Natural killer cell (primary cell): ENCODE data around the gene PLLP. TPM values are rescaled to one million over a fixed set of nuclear protein-coding genes. Genes with fewer than 3 reads are reported as not detected.

Experiments used
- ATAC-seq, 3 donors: fragments of 150-1000 bp in 2 of 3; fragments of 200-7000 bp in 1 of 3; cut with Tn5 transposase; 1 replicate in 1 of 3; 2 replicates in 2 of 3; pipeline ENCODE4 v1.10.0; 2021; ENCODE audit warnings: mild to moderate bottlenecking in 2 of 3, moderate library complexity in 2 of 3
- DNase-seq, 2 donors: peaks; one replicate each; pipeline versions ENCODE4 v3.0.0 to v3.0.0-alpha.2; 2013 to 2021; ENCODE audit warnings: mixed read lengths in 1 of 2
- H3K27ac ChIP-seq: one replicate; pipeline ENCODE4 v1.5.1; 2013; ENCODE audit warnings: mild to moderate bottlenecking, low read length
- H3K27me3 ChIP-seq: one replicate; pipeline ENCODE4 v1.6.1; 2013; ENCODE audit warnings: low read length; ENCODE audit not compliant: control insufficient read depth, insufficient read depth
- H3K36me3 ChIP-seq: one replicate; pipeline ENCODE4 v1.6.1; 2013; ENCODE audit warnings: low read length; ENCODE audit not compliant: control insufficient read depth, insufficient read depth
- H3K4me1 ChIP-seq: one replicate; pipeline ENCODE4 v1.6.1; 2013; ENCODE audit warnings: low read length; ENCODE audit not compliant: control insufficient read depth, insufficient read depth
- H3K4me3 ChIP-seq: one replicate; pipeline ENCODE4 v1.5.1; 2013; ENCODE audit warnings: low read length
- H3K9me3 ChIP-seq: one replicate; pipeline ENCODE4 v1.6.1; 2013; ENCODE audit warnings: low read length; ENCODE audit not compliant: control insufficient read depth, insufficient read depth
- H3K27ac Mint-ChIP-seq, 2 donors: one replicate each; pipeline ENCODE4 v1.8.0; 2022; ENCODE audit warnings: mild to moderate bottlenecking in 2 of 2, mixed read lengths in 2 of 2, moderate library complexity in 1 of 2
- H3K27me3 Mint-ChIP-seq, 2 donors: one replicate each; pipeline ENCODE4 v1.8.0; 2022; ENCODE audit warnings: low read depth in 2 of 2, mixed read lengths in 2 of 2
- H3K36me3 Mint-ChIP-seq: one replicate; pipeline ENCODE4 v1.8.0; 2022; ENCODE audit warnings: mixed read lengths
- H3K4me1 Mint-ChIP-seq, 2 donors: one replicate each; pipeline ENCODE4 v1.8.0; 2022; ENCODE audit warnings: mixed read lengths in 2 of 2
- H3K4me3 Mint-ChIP-seq: one replicate; pipeline ENCODE4 v1.8.0; 2022; ENCODE audit warnings: mild to moderate bottlenecking, moderate library complexity, mixed read lengths
- H3K9me3 Mint-ChIP-seq, 2 donors: one replicate each; pipeline ENCODE4 v1.8.0; 2022; ENCODE audit warnings: mixed read lengths in 2 of 2
- CTCF ChIP-seq: fragments of 200-600 bp; IDR thresholded peaks from one replicate; pipeline ENCODE4 v1.8.0; 2022; ENCODE audit warnings: antibody characterized with exemption
- WGBS: methylation state at CpG from one replicate; pipeline ENCODE4 v1.1.7; 2013; ENCODE audit warnings: missing lambda C conversion rate; ENCODE audit not compliant: insufficient coverage; 5-methylcytosine and 5-hydroxymethylcytosine counted together
- intact Hi-C: fragments of 100-400 bp; cut with micrococcal nuclease; formaldehyde crosslinking; loops from one replicate; pipeline ENCODE4 v1.14.2; 2022
- total RNA-seq, 4 donors: library from RNA; stranded (reverse); fragments of 120-200 nt in 1 of 4; gene quantifications; one replicate each; pipeline versions ENCODE4 v1.2.3 to v1.2.4, GENCODE V29; 2013 to 2022

Gene PLLP
- total RNA-seq, 3 donors from 2014 or later (not counting 1 experiment from before 2014, with no cell fraction given), result not detected

GRCh38 chr16:57301126-57301817 is 16.8 kb upstream of the PLLP start:
- no peak for TF ChIP-seq CTCF
- Histone ChIP-seq H3K4me3 (no peak overlapping the region), H3K27ac (no peak overlapping the region), H3K4me1 (peaks cover 37% of the 10 kb centered on the region), H3K27me3 (no peaks in the 10 kb centered on the region), H3K9me3 (no peaks in the 10 kb centered on the region), H3K36me3 (no peaks in the 10 kb centered on the region)
- Mint-ChIP-seq H3K4me3 (peak overlapping the region; percentile 67), H3K4me1 (peaks cover 0 to 5% of the 10 kb centered on the region in 2 donors), H3K27ac (no peak overlapping the region), H3K36me3 (no peaks in the 10 kb centered on the region), H3K9me3 (no peaks in the 10 kb centered on the region), H3K27me3 (no peaks in the 10 kb centered on the region)
- 57% methylated on average over 19 of the region's 19 CpGs for WGBS
- DNase-seq (peak in 1 of 2 donors; percentile 22), ATAC-seq (no peak)
- intact Hi-C loops, result loop anchor here (5.0 kb wide), 2 partner anchors 231 to 826 kb away; partner anchors contain the start of gene CFAP20

DNA sequence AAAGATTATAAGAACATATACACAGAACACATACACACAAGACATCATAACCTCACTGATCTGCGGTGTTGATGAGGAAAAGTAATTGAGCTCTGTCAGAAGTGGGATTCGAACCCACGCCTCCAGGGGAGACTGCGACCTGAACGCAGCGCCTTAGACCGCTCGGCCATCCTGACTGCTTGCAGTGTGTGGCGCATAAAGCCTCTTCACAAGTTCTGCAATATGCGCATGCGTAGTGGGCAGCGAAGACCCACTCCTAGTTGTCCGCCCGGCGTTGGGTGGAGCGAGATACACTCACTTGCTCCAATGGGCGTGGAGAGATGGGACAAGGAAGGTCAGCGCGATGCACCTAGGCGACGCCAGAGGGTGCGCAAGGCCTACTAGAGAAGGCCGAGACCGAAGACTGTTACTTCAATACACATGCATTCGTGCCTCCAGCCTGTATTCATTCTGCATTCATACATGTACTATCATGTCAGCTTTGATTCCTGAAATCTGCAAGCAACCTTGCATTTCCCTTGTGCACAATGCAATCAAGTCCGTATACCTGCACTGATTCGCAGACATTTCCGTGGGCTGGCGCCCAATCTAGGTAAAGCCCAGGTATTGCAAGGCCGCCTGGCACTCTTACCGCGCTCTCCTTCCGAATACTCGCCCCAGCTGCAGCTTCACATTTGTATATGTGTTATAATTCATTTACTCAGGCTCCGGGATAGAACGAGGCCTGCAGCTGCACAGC is 16.1 kb upstream of the PLLP start:
- H3K36me3 Mint-ChIP-seq, result no peaks in the 10 kb centered on the region
- no peaks in the 10 kb centered on the region for H3K36me3 ChIP-seq
- H3K27me3 ChIP-seq, result no peaks in the 10 kb centered on the region
- peak; percentile 100 for DNase-seq
- TF ChIP-seq CTCF, result peak; percentile 92
- intact Hi-C loops, result loop anchor here (1.0 to 5.0 kb wide), 5 partner anchors 56 to 827 kb away; partner anchors contain the start of gene CFAP20
- H3K9me3 ChIP-seq, result no peaks in the 10 kb centered on the region
- ATAC-seq, result peak; percentile 90 to 98 (median 92)
- no peak overlapping the region for H3K27ac Mint-ChIP-seq
- no peaks in the 10 kb centered on the region for H3K9me3 Mint-ChIP-seq
- WGBS, result 2% methylated on average over 32 of the region's 36 CpGs
- peaks cover 37% of the 10 kb centered on the region for H3K4me1 ChIP-seq
- peak overlapping the region; percentile 67 for H3K4me3 ChIP-seq
- no peaks in the 10 kb centered on the region for H3K27me3 Mint-ChIP-seq
- peak overlapping the region; percentile 83 for H3K27ac ChIP-seq
- peaks cover 0 to 5% of the 10 kb centered on the region in 2 donors for H3K4me1 Mint-ChIP-seq
- H3K4me3 Mint-ChIP-seq, result peak overlapping the region; percentile 67

DNA sequence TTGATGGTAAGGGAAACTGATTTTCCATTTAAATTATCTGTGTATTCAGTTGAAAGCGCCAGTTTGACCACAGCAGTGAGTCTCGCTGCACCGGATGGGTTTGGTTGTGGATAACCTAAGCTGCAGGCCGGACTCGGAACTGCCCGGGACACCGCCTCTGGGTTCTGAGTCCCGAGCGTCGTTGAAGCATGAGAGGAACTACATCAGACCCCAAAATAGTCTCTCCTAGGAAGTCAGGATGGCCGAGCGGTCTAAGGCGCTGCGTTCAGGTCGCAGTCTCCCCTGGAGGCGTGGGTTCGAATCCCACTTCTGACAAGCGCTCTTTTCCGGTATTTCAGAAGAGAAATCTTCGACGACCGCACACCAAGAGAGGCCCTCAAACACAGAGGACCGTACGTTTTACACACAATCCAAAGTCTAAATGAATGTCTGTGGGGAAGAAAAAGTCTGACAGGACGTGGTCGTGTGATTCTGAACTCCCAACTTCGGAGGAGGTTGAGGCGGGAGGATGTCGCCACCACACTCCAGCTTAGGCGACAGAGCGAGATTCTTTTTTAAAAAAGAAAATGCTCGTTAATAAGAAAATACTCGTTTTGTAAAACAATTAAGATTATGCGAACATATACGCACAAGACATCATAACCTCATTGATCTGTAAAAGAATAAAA is 15.4 kb upstream of the PLLP start:
- H3K27ac ChIP-seq, result peak overlapping the region; percentile 83
- peak; percentile 87 to 94 for DNase-seq
- peaks cover 0 to 5% of the 10 kb centered on the region in 2 donors for H3K4me1 Mint-ChIP-seq
- peak overlapping the region; percentile 67 for H3K4me3 ChIP-seq
- no peaks in the 10 kb centered on the region for H3K36me3 ChIP-seq
- ATAC-seq, result peak; percentile 56 to 65 (median 57)
- no peaks in the 10 kb centered on the region for H3K27me3 Mint-ChIP-seq
- no peaks in the 10 kb centered on the region for H3K27me3 ChIP-seq
- H3K9me3 ChIP-seq, result no peaks in the 10 kb centered on the region
- H3K9me3 Mint-ChIP-seq, result no peaks in the 10 kb centered on the region
- no peaks in the 10 kb centered on the region for H3K36me3 Mint-ChIP-seq
- intact Hi-C loops, result loop anchor here (1.0 to 5.0 kb wide), 7 partner anchors 56 to 827 kb away; partner anchors contain the start of genes CFAP20, HERPUD1, PSME3IP1 and RSPRY1
- peak; percentile 10 for TF ChIP-seq CTCF
- H3K4me1 ChIP-seq, result peaks cover 37% of the 10 kb centered on the region
- 0% methylated on average over 29 of the region's 35 CpGs for WGBS
- H3K4me3 Mint-ChIP-seq, result no peak overlapping the region
- no peak overlapping the region for H3K27ac Mint-ChIP-seq
